A549 (cell line): ENCODE measurements around the gene PDLIM1. TPM values are rescaled to one million over a fixed set of nuclear protein-coding genes. Genes with fewer than 3 reads are reported as not detected.

Experiments
- ATAC-seq, 2 experiments: fragments of 200-7000 bp in 1 of 2; fragments of >200 bp in 1 of 2; cut with Nextera tagmentation in 1 of 2; cut with Tn5 transposase in 1 of 2; 3 replicates each; pipeline versions ENCODE4 v1.8.0 to v1.9.1; 2018 to 2020; ENCODE audit warnings: mild to moderate bottlenecking in 1 of 2, moderate library complexity in 1 of 2
- CTCF ChIA-PET: fragments of 300-600 bp; sonication (Branson Sonifier 250); formaldehyde crosslinking; extraction: SDS; loops from one replicate; lab custom pipeline; 2021; ENCODE audit warnings: antibody characterized with exemption, inconsistent platforms; lab: Yijun Ruan, JAX
- POLR2A ChIA-PET: fragments of 350-600 bp; formaldehyde crosslinking; extraction: SDS; loops from one replicate; lab custom pipeline; 2021; ENCODE audit warnings: antibody characterized with exemption, inconsistent platforms; lab: Yijun Ruan, JAX
- DNase-seq, 2 experiments: peaks; one replicate each; pipeline versions ENCODE4 v3.0.0 to v3.0.0-alpha.2; 2011 to 2016; ENCODE audit warnings: low read depth in 1 of 2, low spot score in 1 of 2
- FAIRE-seq: peaks from 2 replicates; lab custom pipeline; 2011; peaks lifted over from hg19 to GRCh38; lab: Jason Lieb, UNC
- H3K27ac ChIP-seq, 2 experiments: fragments of >200 bp; sonication (Bioruptor Twin); formaldehyde crosslinking; 3 replicates each; pipeline ENCODE4 v1.5.1; 2016 to 2017
- H3K4me1 ChIP-seq: fragments of >200 bp; sonication (Bioruptor Twin); formaldehyde crosslinking; 3 replicates; pipeline ENCODE4 v1.6.1; 2016
- H3K4me2 ChIP-seq: fragments of >200 bp; sonication (Bioruptor Twin); formaldehyde crosslinking; 3 replicates; pipeline ENCODE4 v1.6.1; 2016
- H3K4me3 ChIP-seq: fragments of >200 bp; sonication (Bioruptor Twin); formaldehyde crosslinking; 3 replicates; pipeline ENCODE4 v1.5.1; 2016
- H3K9me3 ChIP-seq: fragments of >200 bp; sonication (Bioruptor Twin); formaldehyde crosslinking; 3 replicates; pipeline ENCODE4 v1.6.1; 2016
- CEBPB ChIP-seq, 2 experiments: fragments of >200 bp in 1 of 2; sonication (Bioruptor Twin) in 1 of 2; formaldehyde crosslinking in 1 of 2; IDR thresholded peaks; 2 replicates each; pipeline ENCODE4 v1.6.1; 2012 to 2016
- CHD4 ChIP-seq: fragments of 200-600 bp; sonication (generic); IDR thresholded peaks from 2 replicates; pipeline ENCODE4 v1.6.1; 2016; ENCODE audit warnings: antibody characterized with exemption, mild to moderate bottlenecking, borderline replicate concordance
- EHMT2 ChIP-seq: fragments of 200-600 bp; sonication (generic); IDR thresholded peaks from 2 replicates; pipeline ENCODE4 v1.6.1; 2016; ENCODE audit warnings: antibody characterized with exemption, low read depth, mild to moderate bottlenecking, moderate library complexity
- ELK1 ChIP-seq: fragments of 150-350 bp; IDR thresholded peaks from 2 replicates; pipeline ENCODE4 v1.6.1; 2014; ENCODE audit warnings: low read depth, mild to moderate bottlenecking, low read length
- EP300 ChIP-seq, 2 experiments: fragments of >200 bp; sonication (Bioruptor Twin); formaldehyde crosslinking; IDR thresholded peaks; 2 replicates in 1 of 2; 3 replicates in 1 of 2; pipeline ENCODE4 v1.6.1; 2016 to 2017
- FOSL2 ChIP-seq, 2 experiments: fragments of 450-650 bp in 1 of 2; fragments of >200 bp in 1 of 2; sonication (Bioruptor Twin) in 1 of 2; formaldehyde crosslinking; IDR thresholded peaks; 2 replicates each; pipeline versions ENCODE4 v1.5.0 to v1.6.1; 2016 to 2020; ENCODE audit warnings: mild to moderate bottlenecking in 1 of 2, moderate library complexity in 1 of 2
- GATA3 ChIP-seq: IDR thresholded peaks from 2 replicates; pipeline ENCODE4 v1.6.1; 2012; ENCODE audit warnings: borderline replicate concordance
- HES2 ChIP-seq: fragments of >200 bp; sonication (Bioruptor Twin); formaldehyde crosslinking; IDR thresholded peaks from 2 replicates; pipeline ENCODE4 v1.6.1; 2016
- HEYL ChIP-seq: fragments of 250-450 bp; sonication (Bioruptor Pico); IDR thresholded peaks from 2 replicates; pipeline ENCODE4 v1.8.0; 2021; ENCODE audit warnings: mild to moderate bottlenecking, moderate library complexity
- HMGXB4 ChIP-seq: fragments of 250-450 bp; sonication (Bioruptor Pico); IDR thresholded peaks from 2 replicates; pipeline ENCODE4 v1.5.0; 2021; ENCODE audit warnings: mild to moderate bottlenecking, moderate library complexity, borderline replicate concordance
- HOXB13 ChIP-seq: fragments of 250-450 bp; sonication (Bioruptor Pico); IDR thresholded peaks from 2 replicates; pipeline ENCODE4 v1.5.0; 2020; ENCODE audit warnings: low read depth, mild to moderate bottlenecking, moderate library complexity
- HOXB5 ChIP-seq: fragments of 250-450 bp; sonication (Bioruptor Pico); IDR thresholded peaks from 2 replicates; pipeline ENCODE4 v1.5.0; 2020; ENCODE audit warnings: mild to moderate bottlenecking, moderate library complexity
- JUNB ChIP-seq: fragments of >200 bp; sonication (Bioruptor Twin); formaldehyde crosslinking; IDR thresholded peaks from 2 replicates; pipeline ENCODE4 v1.6.1; 2016
- KDM1A ChIP-seq: fragments of 200-600 bp; sonication (generic); IDR thresholded peaks from 2 replicates; pipeline ENCODE4 v1.6.1; 2016; ENCODE audit warnings: low read depth, mild to moderate bottlenecking
- MAFK ChIP-seq: fragments of 450-650 bp; IDR thresholded peaks from 2 replicates; pipeline ENCODE4 v1.6.1; 2014; ENCODE audit not compliant: partially characterized antibody
- MAZ ChIP-seq: fragments of 150-350 bp; IDR thresholded peaks from 2 replicates; pipeline ENCODE4 v1.6.1; 2014; ENCODE audit warnings: antibody characterized with exemption, low read depth, low read length, borderline replicate concordance
- MYC ChIP-seq: IDR thresholded peaks from 2 replicates; pipeline ENCODE4 v1.6.1; 2012; ENCODE audit warnings: mild to moderate bottlenecking, inconsistent platforms, low read length, improper control_type of control experiment, borderline replicate concordance
- NFE2L2 ChIP-seq: fragments of 150-350 bp; conservative IDR thresholded peaks from 2 replicates; pipeline ENCODE4 v1.6.1; 2014; ENCODE audit warnings: low read length
- RARB ChIP-seq: fragments of 250-450 bp; sonication (Bioruptor Pico); IDR thresholded peaks from 2 replicates; pipeline ENCODE4 v1.8.0; 2021; ENCODE audit warnings: mild to moderate bottlenecking, moderate library complexity
- RFX5 ChIP-seq: fragments of 450-650 bp; IDR thresholded peaks from 2 replicates; pipeline ENCODE4 v1.7.1; 2014; ENCODE audit warnings: antibody characterized with exemption, mild to moderate bottlenecking, moderate library complexity
- SMC3 ChIP-seq: fragments of >200 bp; sonication (Bioruptor Twin); formaldehyde crosslinking; IDR thresholded peaks from 3 replicates; pipeline ENCODE4 v1.6.1; 2018; ENCODE audit warnings: inconsistent platforms
- ZNF302 ChIP-seq: fragments of 250-450 bp; sonication (Bioruptor Pico); IDR thresholded peaks from 2 replicates; pipeline ENCODE4 v1.9.0; 2021; ENCODE audit warnings: inconsistent platforms, mild to moderate bottlenecking, moderate library complexity
- WGBS: methylation state at CpG from one replicate; pipeline ENCODE4 v1.1.6; 2017; ENCODE audit errors: missing lambda C conversion rate; 5-methylcytosine and 5-hydroxymethylcytosine counted together
- polyA plus RNA-seq, 4 experiments: library from polyadenylated mRNA; depleted of rRNA in 3 of 4; stranded (reverse); fragments of >200 nt; fragmentation: RNase III in 1 of 4; extraction: RNeasy Plus Mini Kit Qiagen cat#74134 plus additional on column Dnase treatment in 1 of 4; gene quantifications; 2 replicates in 3 of 4; 3 replicates in 1 of 4; pipeline ENCODE4 v1.2.3, GENCODE V29; 2011 to 2017
- TF ChIP-seq, protein P1 (sequence below): fragments of 250-450 bp; sonication (Bioruptor Pico); IDR thresholded peaks from 2 replicates; pipeline ENCODE4 v1.5.0; 2020; ENCODE audit warnings: low read depth, mild to moderate bottlenecking, moderate library complexity
- TF ChIP-seq, protein P2 (sequence below): IDR thresholded peaks from 2 replicates; pipeline ENCODE4 v1.6.1; 2012; ENCODE audit warnings: low read depth, borderline replicate concordance
- TF ChIP-seq, protein P3 (sequence below): IDR thresholded peaks from 2 replicates; pipeline ENCODE4 v1.6.1; 2012
- TF ChIP-seq, protein P4 (sequence below): fragments of >200 bp; sonication (Bioruptor Twin); formaldehyde crosslinking; IDR thresholded peaks from 3 replicates; pipeline ENCODE4 v1.6.1; 2016

PDLIM1 gene
- polyA plus RNA-seq, 2 of the 4 experiments (the other 2 are of a cell fraction), result 92.5 to 128 TPM

- DNase-seq (no peak), ATAC-seq (peak; percentile 55 to 56; a peak in 4 of 6 replicates), FAIRE-seq (no peak)
- Histone ChIP-seq H3K4me3 (no peak overlapping the region), H3K4me1 (peaks cover 34% of the 10 kb centered on the region), H3K27ac (peak overlapping the region; percentile 63 to 85), H3K9me3 (no peaks in the 10 kb centered on the region), H3K4me2 (peak overlapping the region; percentile 58)
- TF ChIP-seq MAFK (peak; percentile 61), GATA3 (peak; percentile 18; the same call in 1 of the 2 replicates), CHD4 (no peak), ZNF302 (CRISPR knock-in tag) (no peak), SMC3 (no peak), RARB (CRISPR knock-in tag) (no peak), MYC (no peak), EP300 (IDR thresholded peaks at IDR 0.05) (no peak), CEBPB (IDR thresholded peaks at IDR 0.05) (no peak), HEYL (no peak), FOSL2 (IDR thresholded peaks at IDR 0.05) (peak; percentile 72), FOSL2 (CRISPR knock-in tag; IDR thresholded peaks at IDR 0.05) (peak; percentile 92), JUNB (peak; percentile 47; the same call in 1 of the 2 replicates)
- TF ChIP-seq, protein P1, sequence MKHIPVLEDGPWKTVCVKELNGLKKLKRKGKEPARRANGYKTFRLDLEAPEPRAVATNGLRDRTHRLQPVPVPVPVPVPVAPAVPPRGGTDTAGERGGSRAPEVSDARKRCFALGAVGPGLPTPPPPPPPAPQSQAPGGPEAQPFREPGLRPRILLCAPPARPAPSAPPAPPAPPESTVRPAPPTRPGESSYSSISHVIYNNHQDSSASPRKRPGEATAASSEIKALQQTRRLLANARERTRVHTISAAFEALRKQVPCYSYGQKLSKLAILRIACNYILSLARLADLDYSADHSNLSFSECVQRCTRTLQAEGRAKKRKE (CRISPR knock-in tag), result no peak
- TF ChIP-seq, protein P2, sequence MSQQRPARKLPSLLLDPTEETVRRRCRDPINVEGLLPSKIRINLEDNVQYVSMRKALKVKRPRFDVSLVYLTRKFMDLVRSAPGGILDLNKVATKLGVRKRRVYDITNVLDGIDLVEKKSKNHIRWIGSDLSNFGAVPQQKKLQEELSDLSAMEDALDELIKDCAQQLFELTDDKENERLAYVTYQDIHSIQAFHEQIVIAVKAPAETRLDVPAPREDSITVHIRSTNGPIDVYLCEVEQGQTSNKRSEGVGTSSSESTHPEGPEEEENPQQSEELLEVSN, result no peak
- 36% methylated on average over 6 of the region's 6 CpGs for WGBS
- ChIA-PET POLR2A (no interaction called here), CTCF (interaction anchor here (1.0 to 18.4 kb wide), 7 partner anchors 10 to 126 kb away, joined by 3 to 637 read pairs (median 9); no protein-coding TSS in a partner anchor)
Observed at GRCh38 chr10:95236068-95236903, 54.5 kb downstream of the PDLIM1 start.

GRCh38 chr10:95235676-95236067, 55.1 kb downstream of the PDLIM1 start:
- 48% methylated on average over 3 of the region's 3 CpGs for WGBS
- TF ChIP-seq MAZ (no peak), EHMT2 (no peak), RFX5 (no peak), ZNF302 (CRISPR knock-in tag) (no peak), JUNB (no peak), KDM1A (no peak), HOXB13 (no peak), HOXB5 (no peak), NFE2L2 (no peak), HES2 (no peak), ELK1 (no peak), CHD4 (no peak), HMGXB4 (no peak), HEYL (no peak)
- TF ChIP-seq, protein P3, sequence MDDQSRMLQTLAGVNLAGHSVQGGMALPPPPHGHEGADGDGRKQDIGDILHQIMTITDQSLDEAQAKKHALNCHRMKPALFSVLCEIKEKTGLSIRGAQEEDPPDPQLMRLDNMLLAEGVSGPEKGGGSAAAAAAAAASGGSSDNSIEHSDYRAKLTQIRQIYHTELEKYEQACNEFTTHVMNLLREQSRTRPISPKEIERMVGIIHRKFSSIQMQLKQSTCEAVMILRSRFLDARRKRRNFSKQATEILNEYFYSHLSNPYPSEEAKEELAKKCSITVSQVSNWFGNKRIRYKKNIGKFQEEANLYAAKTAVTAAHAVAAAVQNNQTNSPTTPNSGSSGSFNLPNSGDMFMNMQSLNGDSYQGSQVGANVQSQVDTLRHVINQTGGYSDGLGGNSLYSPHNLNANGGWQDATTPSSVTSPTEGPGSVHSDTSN, result no peak
- TF ChIP-seq, protein P4, sequence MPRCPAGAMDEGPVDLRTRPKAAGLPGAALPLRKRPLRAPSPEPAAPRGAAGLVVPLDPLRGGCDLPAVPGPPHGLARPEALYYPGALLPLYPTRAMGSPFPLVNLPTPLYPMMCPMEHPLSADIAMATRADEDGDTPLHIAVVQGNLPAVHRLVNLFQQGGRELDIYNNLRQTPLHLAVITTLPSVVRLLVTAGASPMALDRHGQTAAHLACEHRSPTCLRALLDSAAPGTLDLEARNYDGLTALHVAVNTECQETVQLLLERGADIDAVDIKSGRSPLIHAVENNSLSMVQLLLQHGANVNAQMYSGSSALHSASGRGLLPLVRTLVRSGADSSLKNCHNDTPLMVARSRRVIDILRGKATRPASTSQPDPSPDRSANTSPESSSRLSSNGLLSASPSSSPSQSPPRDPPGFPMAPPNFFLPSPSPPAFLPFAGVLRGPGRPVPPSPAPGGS, result no peak
- Histone ChIP-seq H3K4me1 (peaks cover 37% of the 10 kb centered on the region), H3K4me3 (no peak overlapping the region), H3K27ac (peak overlapping the region; percentile 63 to 85; a peak in 5 of 6 replicates), H3K4me2 (peak overlapping the region; percentile 58), H3K9me3 (no peaks in the 10 kb centered on the region)
- CTCF ChIA-PET, result interaction anchor here (1.0 to 18.4 kb wide), 8 partner anchors 9 to 157 kb away, joined by 3 to 637 read pairs (median 6); no protein-coding TSS in a partner anchor
- FAIRE-seq, result no peak
- peak in 1 of 2 experiments; percentile 37; a peak in 3 of 6 replicates for ATAC-seq
- DNase-seq, result no peak
- POLR2A ChIA-PET, result no interaction called here
